GM21723 (cell line): ENCODE data around the gene TAF4B.

Experiments used
- ATAC-seq: cut with Tn5 transposase; IDR thresholded peaks from one replicate; pipeline ENCODE4 v1.9.1; 2021; ENCODE audit warnings: mild to moderate bottlenecking, moderate library complexity; ENCODE audit not compliant: unreplicated experiment

TAF4B gene

DNA sequence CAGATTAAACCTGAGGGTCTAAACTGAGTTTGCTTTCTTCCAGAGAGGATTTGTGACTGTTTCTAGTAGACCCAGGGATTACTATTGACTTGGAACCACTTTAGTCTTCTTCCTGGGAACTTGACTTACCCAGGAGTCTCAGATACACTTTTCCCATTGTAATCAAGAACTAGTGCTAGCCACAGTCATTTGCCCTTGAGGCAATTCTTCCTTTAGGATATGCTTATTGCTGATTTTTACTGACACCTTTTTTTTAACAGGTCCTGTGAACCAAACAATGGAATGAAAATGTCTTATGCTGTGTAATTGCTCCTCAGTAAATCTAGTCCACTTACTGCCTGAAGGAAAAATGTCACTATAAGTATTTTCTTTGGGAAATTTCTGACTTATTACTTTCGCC, 78.3 kb downstream of the TAF4B start:
- ATAC-seq: no peak

DNA sequence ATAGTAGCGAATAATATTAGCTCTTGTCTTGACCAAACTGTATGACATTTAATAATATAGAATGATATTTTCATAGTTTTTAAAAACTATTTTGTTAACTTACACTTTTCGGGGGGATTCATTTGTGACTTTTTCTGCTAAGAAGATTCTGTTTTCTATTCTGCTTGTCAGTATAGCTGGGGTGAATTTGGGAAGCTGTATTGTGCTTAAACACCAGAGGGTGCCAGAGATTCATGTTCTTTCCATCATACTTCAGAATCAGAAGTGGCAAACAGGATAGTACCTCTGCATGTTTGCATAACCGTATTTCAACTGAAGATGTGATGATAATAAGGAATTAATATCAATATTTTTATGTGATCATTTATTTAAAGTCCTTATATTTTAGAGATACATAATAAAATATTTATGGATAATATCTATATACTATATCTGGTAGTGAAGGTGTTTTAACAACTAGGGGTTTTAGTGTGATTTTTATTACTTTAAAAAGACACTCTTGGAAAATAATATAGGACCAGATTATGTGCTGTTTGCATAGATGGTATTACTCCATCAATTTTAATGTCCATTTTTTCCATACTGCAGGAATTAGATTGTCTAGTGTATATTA, 81.0 kb downstream of the TAF4B start:
- no peak for ATAC-seq

DNA sequence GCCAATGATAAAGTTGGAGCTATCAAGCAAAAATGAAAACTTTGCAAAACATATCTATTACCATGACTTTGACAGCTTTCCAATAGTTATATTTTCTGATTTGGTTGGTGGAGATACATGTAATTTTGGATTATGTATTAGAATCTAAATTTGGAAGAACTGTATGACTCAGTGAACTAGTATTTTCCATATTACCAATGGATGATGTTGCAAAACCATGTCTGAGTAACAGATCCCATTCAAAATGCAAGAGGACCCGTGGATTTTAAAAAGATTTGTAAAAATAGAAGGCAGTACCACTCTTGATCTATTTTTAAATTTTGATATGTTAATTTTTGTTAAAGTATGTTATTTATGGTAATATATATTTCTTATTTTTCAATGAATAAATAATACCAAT, 83.0 kb downstream of the TAF4B start:
- ATAC-seq: no peak

DNA sequence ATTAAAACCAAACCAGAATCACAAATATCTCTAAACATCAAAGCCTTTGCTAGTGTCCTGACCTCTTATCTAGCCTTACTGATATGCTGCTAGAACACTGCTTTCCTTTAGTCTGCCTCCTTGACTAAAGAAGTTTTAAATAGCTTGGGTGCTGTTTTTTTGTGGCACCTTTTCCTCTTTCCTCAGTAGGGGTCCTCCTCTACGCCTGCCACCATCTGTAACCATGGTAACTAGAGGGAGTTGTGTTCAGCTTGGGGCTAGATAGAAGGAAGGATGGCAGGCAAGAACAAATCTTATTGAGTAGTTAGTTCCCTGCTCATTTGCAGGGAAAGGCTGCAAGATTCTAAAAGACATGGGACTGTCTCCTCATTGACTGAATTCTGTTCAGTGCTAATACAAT, 86.0 kb downstream of the TAF4B start:
- ATAC-seq: no peak

DNA sequence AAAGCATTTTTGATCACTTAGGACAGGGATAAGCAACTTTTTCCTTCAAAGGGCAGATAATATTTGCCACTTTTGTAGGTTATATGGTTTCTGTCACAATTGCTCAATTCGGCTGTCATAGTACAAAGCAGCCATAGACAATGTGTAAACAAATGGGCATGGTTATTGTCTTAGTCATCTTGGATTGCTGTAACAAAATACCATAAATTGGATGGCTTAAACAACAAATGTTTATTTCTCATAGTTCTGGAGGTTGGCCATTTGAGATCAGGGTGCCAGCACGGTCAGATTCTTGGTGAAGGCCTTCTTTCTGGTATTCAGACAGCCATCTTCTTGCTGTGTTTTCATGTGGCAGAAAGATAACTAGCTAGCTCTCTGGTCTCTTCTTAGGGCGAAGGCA, 91.2 kb downstream of the TAF4B start:
- no peak for ATAC-seq

DNA sequence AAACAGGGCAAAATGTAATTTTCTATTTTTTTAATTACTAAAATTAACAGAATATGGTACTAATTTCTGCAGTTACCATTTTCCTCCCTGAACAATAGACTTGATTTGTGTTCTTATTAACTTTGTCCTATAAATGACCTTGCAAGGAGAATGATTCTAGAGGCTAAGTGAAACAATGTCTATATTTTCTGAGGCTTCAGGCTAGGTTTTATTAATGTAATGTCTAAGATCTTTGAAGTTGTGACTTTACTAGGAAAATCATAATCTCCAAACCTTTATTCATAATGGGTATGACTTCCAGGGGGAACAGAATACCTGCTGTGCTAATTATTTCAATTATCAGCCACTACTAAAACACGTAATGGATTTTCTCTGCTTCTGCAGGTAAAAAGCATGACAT, 94.4 kb downstream of the TAF4B start:
- ATAC-seq: no peak

DNA sequence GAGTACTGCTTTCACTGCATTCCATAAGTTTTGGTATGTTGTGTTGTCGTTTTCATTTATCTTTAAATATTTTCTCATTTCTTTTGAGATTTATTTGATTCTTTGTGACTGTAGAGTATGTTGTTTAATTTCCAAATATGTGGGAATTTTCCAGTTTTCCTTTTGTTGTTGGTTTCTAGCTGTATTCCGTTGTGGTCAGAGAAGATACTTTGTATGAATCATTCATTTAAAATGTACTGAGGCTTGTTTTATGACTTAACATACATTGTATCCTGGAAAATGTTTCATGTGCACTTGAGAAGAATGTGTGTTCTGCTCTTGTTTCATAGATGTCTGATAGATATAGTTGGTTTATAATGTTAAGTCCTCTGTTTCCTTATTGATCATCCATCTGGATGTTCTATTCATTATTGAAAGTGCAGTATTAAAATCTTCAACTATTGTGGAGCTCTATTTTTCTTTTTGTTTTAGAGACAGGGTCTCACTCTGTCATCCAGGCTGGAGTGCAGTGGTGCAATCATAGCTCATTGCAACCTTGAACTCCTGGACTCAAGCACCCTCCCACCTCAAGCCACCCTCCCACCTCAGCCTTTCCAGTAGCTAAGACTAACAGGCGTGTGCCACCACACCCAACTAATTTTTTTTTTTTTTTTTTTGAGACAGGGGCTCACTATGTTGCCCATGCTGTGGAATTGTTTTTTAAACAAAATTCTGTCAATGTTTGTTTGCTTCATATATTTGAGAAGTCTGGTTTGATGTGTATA, 96.8 kb downstream of the TAF4B start:
- ATAC-seq: no peak

DNA sequence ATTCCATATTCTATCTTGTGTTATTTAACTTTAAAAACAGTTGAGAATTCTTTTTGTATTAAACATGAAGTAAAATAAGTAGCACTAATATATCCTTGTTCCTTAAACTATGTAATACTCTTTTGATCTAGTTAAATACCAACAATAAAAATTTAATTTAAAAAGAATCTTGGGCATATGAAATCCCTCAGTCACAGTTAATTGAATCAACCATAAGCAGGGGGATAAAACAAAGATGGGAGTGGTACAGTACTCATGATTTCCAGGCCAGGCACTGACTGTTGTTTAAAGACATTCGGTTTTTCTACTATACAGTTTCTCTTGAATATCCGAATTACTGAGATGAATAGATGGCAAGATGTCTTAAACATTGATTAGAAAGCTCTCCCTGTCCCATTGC, 99.5 kb downstream of the TAF4B start:
- ATAC-seq: no peak

DNA sequence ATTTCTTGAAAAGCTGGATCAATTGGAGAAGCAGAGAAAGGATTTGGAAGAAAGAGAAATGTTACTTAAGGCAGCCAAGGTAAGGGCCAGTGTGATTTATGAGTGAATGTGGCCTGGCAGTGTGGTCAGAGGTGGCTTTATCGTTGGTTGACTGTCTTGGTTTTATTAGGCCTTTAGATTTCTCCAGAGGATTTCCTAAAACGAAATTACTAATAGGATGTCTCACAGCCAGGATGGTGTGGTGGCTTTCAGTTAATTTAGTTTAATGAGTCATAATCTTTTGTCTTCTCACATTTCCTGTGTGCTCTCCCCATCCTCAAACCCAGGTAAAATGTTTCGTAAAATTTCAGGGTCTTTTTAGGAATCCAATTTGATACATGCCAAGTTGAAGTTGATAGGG, 100.8 kb downstream of the TAF4B start:
- no peak for ATAC-seq

DNA sequence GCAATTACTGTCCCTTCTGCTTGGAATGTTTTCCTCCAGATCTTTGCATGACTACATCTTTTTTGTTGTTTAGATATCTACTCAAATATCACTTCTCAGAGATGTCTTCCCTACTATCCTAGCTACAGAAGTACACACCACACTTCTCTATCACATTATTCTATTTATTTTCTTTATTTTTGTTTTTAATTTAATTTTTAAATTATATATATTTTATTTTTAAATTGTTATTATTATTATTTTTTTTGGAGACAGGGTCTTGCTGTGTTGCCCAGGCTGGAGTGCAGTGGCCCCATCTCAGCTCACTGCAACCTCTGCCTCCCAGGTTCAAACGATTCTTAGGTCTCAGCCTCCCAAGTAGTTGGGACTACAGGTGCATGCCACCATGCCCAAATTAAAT, 106.7 kb downstream of the TAF4B start:
- ATAC-seq: no peak

DNA sequence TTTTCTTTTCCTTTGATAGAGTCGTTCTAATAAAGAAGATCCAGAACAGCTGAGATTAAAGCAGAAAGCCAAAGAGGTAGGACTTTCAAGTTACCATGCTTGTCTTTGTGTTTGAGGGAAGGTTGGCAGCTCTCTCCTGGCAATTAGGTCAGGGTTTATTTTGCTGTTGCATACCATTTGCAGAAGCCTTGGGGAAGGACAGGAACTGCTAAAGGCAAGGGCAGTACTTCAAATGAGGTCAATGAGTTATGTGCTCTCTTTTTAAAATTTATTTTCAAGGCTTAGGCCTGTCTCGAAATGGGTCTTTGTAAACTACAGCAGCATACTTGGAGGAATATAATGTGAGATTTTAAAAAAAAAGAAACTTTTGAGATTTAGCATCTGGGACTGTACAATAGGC, 108.9 kb downstream of the TAF4B start:
- ATAC-seq: no peak

DNA sequence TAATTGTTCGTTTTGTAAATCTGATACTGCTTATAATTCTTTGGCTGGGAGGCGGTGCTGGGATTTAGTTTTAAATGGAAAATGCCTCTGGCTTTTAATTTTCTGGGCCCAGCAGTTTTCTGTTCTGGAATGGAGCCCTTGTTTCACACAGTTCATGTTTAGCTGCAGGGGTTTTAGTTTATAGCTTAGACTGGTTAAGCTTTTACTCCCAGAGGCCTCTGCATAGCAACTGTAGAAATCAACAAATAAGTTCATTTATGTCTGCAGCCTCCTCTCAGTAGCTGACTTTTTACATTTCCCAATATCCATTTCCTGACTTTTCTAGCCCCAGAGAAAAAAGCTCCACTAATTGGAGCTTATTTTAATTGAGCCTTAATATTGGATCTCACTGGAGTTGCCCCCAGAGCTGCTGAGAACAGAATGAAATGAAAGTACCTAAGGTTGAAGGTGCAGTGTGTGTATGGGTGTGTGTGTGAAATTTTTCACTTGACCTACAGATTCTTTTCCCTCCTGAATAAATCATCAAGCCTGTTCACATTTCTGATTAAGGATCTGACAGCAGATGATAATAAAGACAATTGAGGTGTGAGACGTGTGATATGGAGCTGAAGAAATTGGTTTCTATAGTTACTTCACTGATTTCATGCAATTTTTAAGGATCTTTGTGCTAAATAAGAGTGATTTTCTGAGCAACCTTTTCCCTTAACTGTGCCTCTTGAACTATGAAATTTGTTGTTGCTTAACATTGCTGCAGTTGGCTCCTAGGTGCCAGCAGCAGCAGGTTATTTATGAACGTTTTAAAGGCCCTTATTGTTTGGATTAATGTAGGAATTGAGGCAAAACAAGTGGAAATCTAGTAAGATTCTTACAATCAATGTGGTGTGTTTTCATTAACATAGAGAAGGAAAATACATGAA, 109.6 kb downstream of the TAF4B start:
- no peak for ATAC-seq

DNA sequence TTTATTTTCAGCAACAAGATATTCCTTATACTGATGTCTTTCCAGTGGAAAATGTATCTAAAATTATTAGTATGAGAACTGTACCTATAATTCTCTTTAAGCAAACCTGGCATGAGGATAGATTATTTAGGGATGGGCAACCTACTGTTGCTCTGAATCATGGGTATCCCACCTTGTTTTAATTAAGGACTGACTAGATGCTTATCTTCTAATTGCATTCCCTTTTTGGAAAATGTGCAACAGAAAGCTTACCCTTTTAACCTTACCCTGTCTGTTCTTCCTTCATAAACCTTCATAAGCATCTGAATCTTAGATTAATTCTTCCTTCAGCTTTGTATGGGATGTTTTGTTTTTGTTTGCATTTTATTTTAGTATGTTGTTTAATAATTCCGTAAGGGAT, 110.3 kb downstream of the TAF4B start:
- no peak for ATAC-seq

DNA sequence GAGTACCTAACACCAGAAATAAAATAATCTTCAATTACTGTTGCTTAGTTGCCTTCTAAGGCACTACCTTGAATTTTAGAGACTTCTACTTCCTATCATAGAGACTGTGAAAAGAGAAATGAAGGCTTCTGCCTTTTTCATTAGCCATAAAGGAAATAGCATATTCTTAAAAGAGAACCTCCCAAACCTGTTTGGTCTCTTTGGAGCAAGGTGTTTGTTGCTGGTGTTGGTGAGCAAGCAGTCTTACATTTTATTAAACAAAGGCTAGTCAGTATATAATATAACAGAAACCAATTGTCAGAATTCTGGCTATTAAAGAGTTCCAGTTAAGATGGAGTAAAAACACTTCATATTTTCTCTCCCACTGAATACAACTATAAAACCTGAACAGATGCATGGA, 116.4 kb downstream of the TAF4B start:
- ATAC-seq: no peak

DNA sequence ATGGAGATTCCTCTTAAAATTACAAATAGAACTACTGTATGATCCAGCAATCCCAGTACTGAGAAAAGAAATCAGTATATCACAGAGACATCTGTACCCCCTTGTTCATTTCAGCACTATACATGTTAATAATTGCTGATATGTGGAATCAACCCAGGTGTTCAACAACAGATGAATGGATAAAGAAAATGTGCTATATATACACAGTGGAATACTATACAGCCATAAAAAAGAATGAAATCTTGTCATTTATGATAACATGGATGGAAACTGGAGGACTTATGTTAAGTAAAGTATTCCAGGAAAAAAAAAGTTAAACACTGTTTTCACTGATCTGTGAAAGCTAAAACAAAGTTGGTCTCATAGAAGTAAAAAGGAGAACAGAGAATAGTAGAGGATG, 124.7 kb downstream of the TAF4B start:
- ATAC-seq: no peak

DNA sequence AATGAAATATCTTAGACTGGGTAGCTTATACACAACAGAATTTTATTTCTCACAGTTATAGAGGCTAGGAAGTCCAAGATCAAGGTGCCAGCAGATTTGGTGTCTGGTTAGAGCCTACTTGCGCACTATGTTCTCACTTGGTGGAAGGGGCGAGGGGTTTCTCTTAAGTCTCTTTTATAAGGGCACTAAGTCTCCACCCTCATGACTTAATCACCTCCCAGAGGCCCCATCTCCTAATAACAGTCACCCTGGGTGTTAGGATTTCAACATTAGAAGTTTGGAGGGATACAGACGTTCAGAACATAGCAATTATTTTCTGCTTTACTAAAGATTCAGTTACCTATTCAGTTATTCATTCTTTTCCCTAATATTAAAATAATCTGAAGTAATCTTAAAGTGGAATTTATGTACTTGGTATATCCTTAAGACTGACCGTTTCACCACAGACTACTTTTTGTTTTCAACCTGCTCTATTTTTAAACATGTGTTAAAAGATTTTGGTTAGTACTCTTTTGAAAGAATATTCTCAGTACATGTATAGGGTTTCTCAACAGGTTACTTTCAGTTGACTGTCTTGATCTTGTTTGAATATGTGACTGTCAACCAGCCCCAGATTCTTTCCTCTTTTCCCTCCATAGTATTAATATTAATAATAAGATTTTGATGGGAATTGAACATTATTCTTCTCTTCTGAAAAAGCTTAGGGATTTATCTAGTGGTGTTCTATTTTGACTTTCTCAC, 130.0 kb downstream of the TAF4B start:
- peak; percentile 83 for ATAC-seq

DNA sequence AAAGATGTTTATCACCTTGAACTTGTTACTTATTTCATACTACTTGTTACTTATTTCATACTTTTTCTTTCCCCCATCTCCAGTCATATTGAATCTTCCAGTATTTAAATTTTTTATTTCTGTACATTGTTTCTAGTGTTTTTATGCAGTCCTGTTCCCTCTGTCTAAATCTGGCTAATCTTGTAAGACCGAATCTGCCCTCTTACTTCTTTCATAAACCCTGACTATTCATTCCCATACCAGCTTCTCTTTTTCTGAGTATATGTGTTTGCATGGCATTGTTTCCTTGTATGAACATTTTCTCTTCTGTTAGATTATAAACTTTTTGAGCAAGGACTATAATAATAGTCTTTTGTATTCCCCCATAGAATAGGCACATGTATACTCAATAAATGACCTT, 131.7 kb downstream of the TAF4B start:
- no peak for ATAC-seq

DNA sequence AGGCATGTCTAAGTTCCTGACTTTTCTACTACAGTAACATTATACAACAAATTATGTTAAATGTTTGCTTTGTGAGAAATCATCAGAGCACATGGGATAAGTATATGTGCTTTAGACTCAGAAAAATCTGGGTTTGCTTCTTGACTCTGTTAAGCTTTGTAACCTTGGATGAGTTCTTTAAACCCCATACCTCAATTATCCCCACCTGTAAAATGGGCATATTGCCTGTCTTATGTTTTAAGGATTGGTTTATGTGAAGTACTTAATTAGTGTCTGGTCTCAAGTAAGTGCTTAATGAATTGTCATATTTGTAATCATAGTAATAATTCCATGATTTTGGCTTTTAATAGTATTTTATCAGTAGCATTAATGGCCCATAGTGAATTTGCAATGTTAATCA, 135.8 kb downstream of the TAF4B start:
- no peak for ATAC-seq

DNA sequence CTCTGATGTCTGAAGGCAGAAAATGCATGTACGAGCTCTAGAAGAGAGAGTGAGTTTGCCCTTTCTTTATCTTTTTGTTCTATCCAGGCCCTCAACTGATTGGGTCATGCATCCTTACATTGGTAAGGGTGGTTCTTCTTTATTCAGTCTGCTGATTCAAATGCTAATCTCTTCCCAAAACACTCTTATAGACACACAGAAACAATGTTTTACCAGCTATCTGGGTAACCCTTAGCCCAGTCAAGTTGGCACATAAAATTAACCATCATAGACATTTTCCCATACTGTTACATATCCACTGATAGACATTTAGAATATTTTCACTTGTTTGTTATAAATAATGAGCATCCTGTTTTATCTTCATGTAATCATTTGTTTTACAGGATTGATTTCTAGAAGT, 141.2 kb downstream of the TAF4B start:
- no peak for ATAC-seq

DNA sequence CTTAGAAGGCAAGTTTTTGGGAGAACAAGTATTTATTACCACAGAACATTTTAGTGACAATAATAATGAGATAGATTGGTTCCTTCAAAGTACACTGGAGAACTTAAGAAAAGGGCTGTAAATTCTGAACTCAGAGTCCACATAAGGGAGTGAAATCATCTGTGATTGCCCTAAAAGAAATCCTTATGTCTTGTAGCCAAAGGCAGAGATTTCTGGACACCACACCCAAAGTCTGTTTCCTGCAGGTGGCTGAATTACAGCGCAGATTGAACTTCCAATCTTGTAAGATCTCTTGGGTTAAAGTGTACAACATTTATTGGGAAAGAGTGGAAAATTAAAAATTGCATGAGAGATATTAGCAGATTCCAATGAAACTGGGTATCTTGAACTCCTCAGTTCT, 143.8 kb downstream of the TAF4B start:
- no peak for ATAC-seq

DNA sequence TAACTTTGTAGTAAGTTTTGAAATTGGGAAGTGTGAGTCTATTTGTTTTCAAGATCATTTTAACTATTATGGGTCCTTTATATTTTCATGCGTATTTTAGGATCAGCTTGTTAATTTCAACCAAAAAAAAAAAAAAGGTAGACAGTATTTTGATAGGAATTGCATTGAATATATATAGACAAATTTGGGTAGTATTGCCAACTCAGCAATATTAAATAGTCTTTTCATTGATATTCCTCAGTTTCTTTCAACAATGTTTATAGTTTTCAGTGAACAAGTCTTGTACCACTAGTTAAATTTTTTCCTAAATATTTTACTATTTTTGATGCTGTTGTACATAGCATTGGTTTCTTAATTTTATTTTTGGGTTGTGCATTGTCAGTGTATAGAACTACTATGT, 149.9 kb downstream of the TAF4B start:
- ATAC-seq: no peak
